ENCODE measurements around the gene ERC2. TPM values are rescaled to one million over a fixed set of nuclear protein-coding genes. Genes with fewer than 3 reads are reported as not detected.

ERC2 gene
- total and polyA plus RNA-seq, 2 donors (not counting 3 experiments of a cell fraction or from before 2014, with no cell fraction given): 5.6 to 15.5 TPM

GRCh38 chr3:55857633-55858032 is 610.6 kb downstream of the ERC2 start:
- FAIRE-seq (no peak), DNase-seq (ENCODE audit: low read depth, low spot score) (no peak)
- no TSS peak for BruUV-seq (replicated peaks)
- no peak overlapping the region for H2AFZ ChIP-seq (ENCODE audit: low read depth, low read length)
- no peak overlapping the region for H3K4me3 ChIP-seq (replicated peaks in 1 of 3; ENCODE audit: insufficient read depth in 1 of 3, low read depth in 1 of 3, low read length in 3 of 3)
- H3K79me2 ChIP-seq (ENCODE audit: control insufficient read depth, insufficient read depth, low read length): no peaks in the 10 kb centered on the region
- H3K4me2 ChIP-seq (ENCODE audit: insufficient read depth, low read length): no peak overlapping the region
- CTCF ChIA-PET: no interaction called here
- no peak overlapping the region for H3K9ac ChIP-seq (replicated peaks; ENCODE audit: extremely low read depth, insufficient read depth, low read length)
- intact Hi-C loops (cut with micrococcal nuclease) (no loop called here), dilution Hi-C loops (cut with MboI; ENCODE audit: extremely low pct_ligation_motif_present, low sequenced_read_pairs) (no loop called here)
- no peaks in the 10 kb centered on the region for H4K20me1 ChIP-seq (replicated peaks; ENCODE audit: control insufficient read depth, extremely low read depth, insufficient read depth, low read length)
- POLR2A ChIA-PET: no interaction called here
- no peak overlapping the region for H3K27ac ChIP-seq (ENCODE audit: insufficient read depth, low read depth, low read length)
- H3K4me1 ChIP-seq (ENCODE audit: control insufficient read depth, extremely low read depth, insufficient read depth, low read length): no peaks in the 10 kb centered on the region
- H3K9me3 ChIP-seq (replicated peaks; ENCODE audit: control insufficient read depth, insufficient read depth, low read length): no peaks in the 10 kb centered on the region
- H3K36me3 ChIP-seq (ENCODE audit: control insufficient read depth in 2 of 2, extremely low read depth in 1 of 2, insufficient read depth in 2 of 2, low read length in 2 of 2): no peaks in the 10 kb centered on the region
- H3K27me3 ChIP-seq (ENCODE audit: control insufficient read depth in 2 of 2, insufficient read depth in 2 of 2, low read length in 2 of 2): no peaks in the 10 kb centered on the region
- TF ChIP-seq, protein P1, sequence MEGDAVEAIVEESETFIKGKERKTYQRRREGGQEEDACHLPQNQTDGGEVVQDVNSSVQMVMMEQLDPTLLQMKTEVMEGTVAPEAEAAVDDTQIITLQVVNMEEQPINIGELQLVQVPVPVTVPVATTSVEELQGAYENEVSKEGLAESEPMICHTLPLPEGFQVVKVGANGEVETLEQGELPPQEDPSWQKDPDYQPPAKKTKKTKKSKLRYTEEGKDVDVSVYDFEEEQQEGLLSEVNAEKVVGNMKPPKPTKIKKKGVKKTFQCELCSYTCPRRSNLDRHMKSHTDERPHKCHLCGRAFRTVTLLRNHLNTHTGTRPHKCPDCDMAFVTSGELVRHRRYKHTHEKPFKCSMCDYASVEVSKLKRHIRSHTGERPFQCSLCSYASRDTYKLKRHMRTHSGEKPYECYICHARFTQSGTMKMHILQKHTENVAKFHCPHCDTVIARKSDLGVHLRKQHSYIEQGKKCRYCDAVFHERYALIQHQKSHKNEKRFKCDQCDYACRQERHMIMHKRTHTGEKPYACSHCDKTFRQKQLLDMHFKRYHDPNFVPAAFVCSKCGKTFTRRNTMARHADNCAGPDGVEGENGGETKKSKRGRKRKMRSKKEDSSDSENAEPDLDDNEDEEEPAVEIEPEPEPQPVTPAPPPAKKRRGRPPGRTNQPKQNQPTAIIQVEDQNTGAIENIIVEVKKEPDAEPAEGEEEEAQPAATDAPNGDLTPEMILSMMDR (IDR thresholded peaks at IDR 0.05; ENCODE audit: extremely low read depth in 1 of 2, insufficient read depth in 1 of 2, low read depth in 1 of 2, low read length in 2 of 2): no peak
- TF ChIP-seq POLR2AphosphoS5 (IDR thresholded peaks at IDR 0.05; ENCODE audit: insufficient read depth, low read depth, low read length): no peak
- TF ChIP-seq POLR2A (IDR thresholded peaks at IDR 0.05; ENCODE audit: low read depth, low read length): no peak
- TF ChIP-seq GATA2 (IDR thresholded peaks at IDR 0.05; ENCODE audit: insufficient read depth, insufficient read length, low read depth, low read length): no peak
- TF ChIP-seq MYC (IDR thresholded peaks at IDR 0.05; ENCODE audit: low read depth, low read length): no peak
- no peak for TF ChIP-seq JUN (IDR thresholded peaks at IDR 0.05; ENCODE audit: borderline replicate concordance, insufficient read depth, insufficient read length, low read depth)
- H3K9me1 ChIP-seq (replicated peaks; ENCODE audit: control insufficient read depth, extremely low read depth, insufficient read depth, low read length): no peaks in the 10 kb centered on the region

GRCh38 chr3:55855311-55855710 is 613.0 kb downstream of the ERC2 start:
- ChIA-PET CTCF (no interaction called here), POLR2A (no interaction called here)
- TF ChIP-seq MYC (IDR thresholded peaks at IDR 0.05; ENCODE audit: low read depth, low read length): no peak
- TF ChIP-seq, protein P1 (IDR thresholded peaks at IDR 0.05; ENCODE audit: extremely low read depth in 1 of 2, insufficient read depth in 1 of 2, low read depth in 1 of 2, low read length in 2 of 2): no peak
- TF ChIP-seq POLR2AphosphoS5 (IDR thresholded peaks at IDR 0.05; ENCODE audit: insufficient read depth, low read depth, low read length): no peak
- TF ChIP-seq FOS (IDR thresholded peaks at IDR 0.05; ENCODE audit: borderline replicate concordance, insufficient read depth, low read length): no peak
- TF ChIP-seq, protein P2, sequence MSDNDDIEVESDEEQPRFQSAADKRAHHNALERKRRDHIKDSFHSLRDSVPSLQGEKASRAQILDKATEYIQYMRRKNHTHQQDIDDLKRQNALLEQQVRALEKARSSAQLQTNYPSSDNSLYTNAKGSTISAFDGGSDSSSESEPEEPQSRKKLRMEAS (IDR thresholded peaks at IDR 0.05; ENCODE audit: insufficient read depth, insufficient read length): no peak
- TF ChIP-seq GATA2 (IDR thresholded peaks at IDR 0.05; ENCODE audit: insufficient read depth, insufficient read length, low read depth, low read length): no peak
- no peak for TF ChIP-seq JUN (IDR thresholded peaks at IDR 0.05; ENCODE audit: borderline replicate concordance, insufficient read depth, insufficient read length, low read depth)
- no peak for TF ChIP-seq EZH2 (IDR thresholded peaks at IDR 0.05; ENCODE audit: borderline replicate concordance, low read depth, low read length, severe bottlenecking)
- no peak for TF ChIP-seq POLR2A (IDR thresholded peaks at IDR 0.05; ENCODE audit: low read depth, low read length)
- FAIRE-seq (no peak), DNase-seq (ENCODE audit: low read depth, low spot score) (no peak)
- no peaks in the 10 kb centered on the region for H3K36me3 ChIP-seq (ENCODE audit: control insufficient read depth in 2 of 2, extremely low read depth in 1 of 2, insufficient read depth in 2 of 2, low read length in 2 of 2)
- H3K9ac ChIP-seq (replicated peaks; ENCODE audit: extremely low read depth, insufficient read depth, low read length): no peak overlapping the region
- no peak overlapping the region for H3K27ac ChIP-seq (ENCODE audit: insufficient read depth, low read depth, low read length)
- H3K4me1 ChIP-seq (ENCODE audit: control insufficient read depth, extremely low read depth, insufficient read depth, low read length): no peaks in the 10 kb centered on the region
- no peaks in the 10 kb centered on the region for H3K9me3 ChIP-seq (replicated peaks; ENCODE audit: control insufficient read depth, insufficient read depth, low read length)
- dilution Hi-C loops (cut with MboI; ENCODE audit: extremely low pct_ligation_motif_present, low sequenced_read_pairs) (no loop called here), intact Hi-C loops (cut with micrococcal nuclease) (no loop called here)
- no peaks in the 10 kb centered on the region for H3K27me3 ChIP-seq (ENCODE audit: control insufficient read depth in 2 of 2, insufficient read depth in 2 of 2, low read length in 2 of 2)
- no peaks in the 10 kb centered on the region for H4K20me1 ChIP-seq (replicated peaks; ENCODE audit: control insufficient read depth, extremely low read depth, insufficient read depth, low read length)
- H3K4me2 ChIP-seq (ENCODE audit: insufficient read depth, low read length): no peak overlapping the region
- no TSS peak for BruUV-seq (replicated peaks)
- H3K4me3 ChIP-seq (replicated peaks in 1 of 3; ENCODE audit: insufficient read depth in 1 of 3, low read depth in 1 of 3, low read length in 3 of 3): no peak overlapping the region
- H2AFZ ChIP-seq (ENCODE audit: low read depth, low read length): no peak overlapping the region
- no peaks in the 10 kb centered on the region for H3K79me2 ChIP-seq (ENCODE audit: control insufficient read depth, insufficient read depth, low read length)
- no peaks in the 10 kb centered on the region for H3K9me1 ChIP-seq (replicated peaks; ENCODE audit: control insufficient read depth, extremely low read depth, insufficient read depth, low read length)
